ENCODE measurements around the gene LSM3.

The LSM3 gene

GRCh38 chr3:14235003-14235911 is 56.6 kb downstream of the LSM3 start:
- Histone ChIP-seq H3K36me3 (ENCODE audit: control insufficient read depth in 2 of 2, insufficient read depth in 2 of 2, low read length in 2 of 2) (no peaks in the 10 kb centered on the region), H3K9me3 (ENCODE audit: control insufficient read depth in 2 of 2, low read length in 2 of 2) (no peaks in the 10 kb centered on the region), H3K27me3 (ENCODE audit: control insufficient read depth in 2 of 2, insufficient read depth in 2 of 2, low read length in 2 of 2) (no peaks in the 10 kb centered on the region), H3K27ac (ENCODE audit: low read depth in 2 of 2, low read length in 2 of 2) (peak overlapping the region; percentile 88), H3K4me1 (ENCODE audit: control insufficient read depth in 2 of 2, insufficient read depth in 2 of 2, low read length in 2 of 2) (peaks cover 14 to 15% of the 10 kb centered on the region in 2 donors), H3K9ac (ENCODE audit: low read depth in 1 of 2, low read length in 2 of 2) (peak overlapping the region in 1 of 2 donors; percentile 55), H3K4me3 (ENCODE audit: low read length in 2 of 2) (peak overlapping the region in 1 of 2 donors; percentile 28)

- Histone ChIP-seq H3K36me3 (ENCODE audit: control insufficient read depth in 2 of 2, insufficient read depth in 2 of 2, low read length in 2 of 2) (no peaks in the 10 kb centered on the region), H3K27ac (ENCODE audit: low read depth in 2 of 2, low read length in 2 of 2) (peak overlapping the region; percentile 88), H3K27me3 (ENCODE audit: control insufficient read depth in 2 of 2, insufficient read depth in 2 of 2, low read length in 2 of 2) (no peaks in the 10 kb centered on the region), H3K4me3 (ENCODE audit: low read length in 2 of 2) (no peak overlapping the region), H3K9ac (ENCODE audit: low read depth in 1 of 2, low read length in 2 of 2) (peak overlapping the region in 1 of 2 donors; percentile 55), H3K9me3 (ENCODE audit: control insufficient read depth in 2 of 2, low read length in 2 of 2) (no peaks in the 10 kb centered on the region), H3K4me1 (ENCODE audit: control insufficient read depth in 2 of 2, insufficient read depth in 2 of 2, low read length in 2 of 2) (peaks cover 14 to 15% of the 10 kb centered on the region in 2 donors)
These were observed 57.3 kb downstream of the LSM3 start for GRCh38 chr3:14235912-14236295.

- no peak overlapping the region for H3K27ac ChIP-seq (ENCODE audit: low read depth in 2 of 2, low read length in 2 of 2)
- no peak overlapping the region for H3K9ac ChIP-seq (ENCODE audit: low read depth in 1 of 2, low read length in 2 of 2)
- H3K27me3 ChIP-seq (ENCODE audit: control insufficient read depth in 2 of 2, insufficient read depth in 2 of 2, low read length in 2 of 2): no peaks in the 10 kb centered on the region
- no peak overlapping the region for H3K4me3 ChIP-seq (ENCODE audit: low read length in 2 of 2)
- no peaks in the 10 kb centered on the region for H3K9me3 ChIP-seq (ENCODE audit: control insufficient read depth in 2 of 2, low read length in 2 of 2)
- no peaks in the 10 kb centered on the region for H3K36me3 ChIP-seq (ENCODE audit: control insufficient read depth in 2 of 2, insufficient read depth in 2 of 2, low read length in 2 of 2)
- H3K4me1 ChIP-seq (ENCODE audit: control insufficient read depth in 2 of 2, insufficient read depth in 2 of 2, low read length in 2 of 2): peaks cover 14 to 15% of the 10 kb centered on the region in 2 donors
These were observed 58.3 kb downstream of the LSM3 start for GRCh38 chr3:14236902-14237301.

- Histone ChIP-seq H3K27me3 (ENCODE audit: control insufficient read depth in 2 of 2, insufficient read depth in 2 of 2, low read length in 2 of 2) (no peaks in the 10 kb centered on the region), H3K9ac (ENCODE audit: low read depth in 1 of 2, low read length in 2 of 2) (no peak overlapping the region), H3K36me3 (ENCODE audit: control insufficient read depth in 2 of 2, insufficient read depth in 2 of 2, low read length in 2 of 2) (no peaks in the 10 kb centered on the region), H3K27ac (ENCODE audit: low read depth in 2 of 2, low read length in 2 of 2) (no peak overlapping the region), H3K9me3 (ENCODE audit: control insufficient read depth in 2 of 2, low read length in 2 of 2) (no peaks in the 10 kb centered on the region), H3K4me1 (ENCODE audit: control insufficient read depth in 2 of 2, insufficient read depth in 2 of 2, low read length in 2 of 2) (peaks cover 14 to 15% of the 10 kb centered on the region in 2 donors), H3K4me3 (ENCODE audit: low read length in 2 of 2) (no peak overlapping the region)
These were observed 58.8 kb downstream of the LSM3 start for GRCh38 chr3:14237457-14237856.

GRCh38 chr3:14238356-14238755 is 59.7 kb downstream of the LSM3 start:
- Histone ChIP-seq H3K4me1 (ENCODE audit: control insufficient read depth in 2 of 2, insufficient read depth in 2 of 2, low read length in 2 of 2) (peaks cover 14 to 15% of the 10 kb centered on the region in 2 donors), H3K9me3 (ENCODE audit: control insufficient read depth in 2 of 2, low read length in 2 of 2) (no peaks in the 10 kb centered on the region), H3K4me3 (ENCODE audit: low read length in 2 of 2) (no peak overlapping the region), H3K27me3 (ENCODE audit: control insufficient read depth in 2 of 2, insufficient read depth in 2 of 2, low read length in 2 of 2) (no peaks in the 10 kb centered on the region), H3K9ac (ENCODE audit: low read depth in 1 of 2, low read length in 2 of 2) (no peak overlapping the region), H3K36me3 (ENCODE audit: control insufficient read depth in 2 of 2, insufficient read depth in 2 of 2, low read length in 2 of 2) (no peaks in the 10 kb centered on the region), H3K27ac (ENCODE audit: low read depth in 2 of 2, low read length in 2 of 2) (no peak overlapping the region)

- Histone ChIP-seq H3K4me1 (ENCODE audit: control insufficient read depth in 2 of 2, insufficient read depth in 2 of 2, low read length in 2 of 2) (peaks cover 14 to 15% of the 10 kb centered on the region in 2 donors), H3K4me3 (ENCODE audit: low read length in 2 of 2) (no peak overlapping the region), H3K9me3 (ENCODE audit: control insufficient read depth in 2 of 2, low read length in 2 of 2) (no peaks in the 10 kb centered on the region), H3K27ac (ENCODE audit: low read depth in 2 of 2, low read length in 2 of 2) (no peak overlapping the region), H3K27me3 (ENCODE audit: control insufficient read depth in 2 of 2, insufficient read depth in 2 of 2, low read length in 2 of 2) (no peaks in the 10 kb centered on the region), H3K36me3 (ENCODE audit: control insufficient read depth in 2 of 2, insufficient read depth in 2 of 2, low read length in 2 of 2) (no peaks in the 10 kb centered on the region), H3K9ac (ENCODE audit: low read depth in 1 of 2, low read length in 2 of 2) (no peak overlapping the region)
These were observed 60.3 kb downstream of the LSM3 start for GRCh38 chr3:14238930-14239329.

GRCh38 chr3:14239940-14240339 is 61.3 kb downstream of the LSM3 start:
- no peak overlapping the region for H3K27ac ChIP-seq (ENCODE audit: low read depth in 2 of 2, low read length in 2 of 2)

GRCh38 chr3:14240366-14240765 is 61.7 kb downstream of the LSM3 start:
- H3K36me3 ChIP-seq (ENCODE audit: control insufficient read depth in 2 of 2, insufficient read depth in 2 of 2, low read length in 2 of 2): no peaks in the 10 kb centered on the region
- no peaks in the 10 kb centered on the region for H3K9me3 ChIP-seq (ENCODE audit: control insufficient read depth in 2 of 2, low read length in 2 of 2)
- no peak overlapping the region for H3K9ac ChIP-seq (ENCODE audit: low read depth in 1 of 2, low read length in 2 of 2)
- no peak overlapping the region for H3K4me3 ChIP-seq (ENCODE audit: low read length in 2 of 2)
- peaks cover 5 to 7% of the 10 kb centered on the region in 2 donors for H3K4me1 ChIP-seq (ENCODE audit: control insufficient read depth in 2 of 2, insufficient read depth in 2 of 2, low read length in 2 of 2)
- no peaks in the 10 kb centered on the region for H3K27me3 ChIP-seq (ENCODE audit: control insufficient read depth in 2 of 2, insufficient read depth in 2 of 2, low read length in 2 of 2)
- H3K27ac ChIP-seq (ENCODE audit: low read depth in 2 of 2, low read length in 2 of 2): no peak overlapping the region

More at GRCh38 chr3:14239940-14240339, 61.3 kb downstream of the LSM3 start:
- Histone ChIP-seq H3K27me3 (ENCODE audit: control insufficient read depth in 2 of 2, insufficient read depth in 2 of 2, low read length in 2 of 2) (no peaks in the 10 kb centered on the region), H3K9ac (ENCODE audit: low read depth in 1 of 2, low read length in 2 of 2) (no peak overlapping the region), H3K4me1 (ENCODE audit: control insufficient read depth in 2 of 2, insufficient read depth in 2 of 2, low read length in 2 of 2) (peaks cover 9% of the 10 kb centered on the region in 2 donors), H3K9me3 (ENCODE audit: control insufficient read depth in 2 of 2, low read length in 2 of 2) (no peaks in the 10 kb centered on the region), H3K4me3 (ENCODE audit: low read length in 2 of 2) (no peak overlapping the region), H3K36me3 (ENCODE audit: control insufficient read depth in 2 of 2, insufficient read depth in 2 of 2, low read length in 2 of 2) (no peaks in the 10 kb centered on the region)

GRCh38 chr3:14241716-14242115 is 63.1 kb downstream of the LSM3 start:
- Histone ChIP-seq H3K9me3 (ENCODE audit: control insufficient read depth in 2 of 2, low read length in 2 of 2) (no peaks in the 10 kb centered on the region), H3K9ac (ENCODE audit: low read depth in 1 of 2, low read length in 2 of 2) (no peak overlapping the region), H3K4me3 (ENCODE audit: low read length in 2 of 2) (no peak overlapping the region), H3K36me3 (ENCODE audit: control insufficient read depth in 2 of 2, insufficient read depth in 2 of 2, low read length in 2 of 2) (no peaks in the 10 kb centered on the region), H3K4me1 (ENCODE audit: control insufficient read depth in 2 of 2, insufficient read depth in 2 of 2, low read length in 2 of 2) (no peaks in the 10 kb centered on the region), H3K27ac (ENCODE audit: low read depth in 2 of 2, low read length in 2 of 2) (no peak overlapping the region), H3K27me3 (ENCODE audit: control insufficient read depth in 2 of 2, insufficient read depth in 2 of 2, low read length in 2 of 2) (no peaks in the 10 kb centered on the region)

GRCh38 chr3:14242490-14243311 is 64.1 kb downstream of the LSM3 start:
- no peak overlapping the region for H3K9ac ChIP-seq (ENCODE audit: low read depth in 1 of 2, low read length in 2 of 2)
- no peak overlapping the region for H3K27ac ChIP-seq (ENCODE audit: low read depth in 2 of 2, low read length in 2 of 2)
- H3K36me3 ChIP-seq (ENCODE audit: control insufficient read depth in 2 of 2, insufficient read depth in 2 of 2, low read length in 2 of 2): no peaks in the 10 kb centered on the region
- no peaks in the 10 kb centered on the region for H3K9me3 ChIP-seq (ENCODE audit: control insufficient read depth in 2 of 2, low read length in 2 of 2)
- H3K4me3 ChIP-seq (ENCODE audit: low read length in 2 of 2): no peak overlapping the region
- H3K27me3 ChIP-seq (ENCODE audit: control insufficient read depth in 2 of 2, insufficient read depth in 2 of 2, low read length in 2 of 2): no peaks in the 10 kb centered on the region
- no peaks in the 10 kb centered on the region for H3K4me1 ChIP-seq (ENCODE audit: control insufficient read depth in 2 of 2, insufficient read depth in 2 of 2, low read length in 2 of 2)

Measured in mucosa of rectum (tissue), 2 donors.